SHP77 (cell line): ENCODE data around the gene ATP9B.
"Not testable (repeated sequence)": the region's sequence is repeated elsewhere in the genome, so short reads cannot be mapped to it uniquely, and the experiment has no call there.

Experiments
- DNase-seq, 2 experiments: peaks; one replicate each; lab custom pipeline; 2025; lab: John Stamatoyannopoulos, UW

The ATP9B gene

DNA sequence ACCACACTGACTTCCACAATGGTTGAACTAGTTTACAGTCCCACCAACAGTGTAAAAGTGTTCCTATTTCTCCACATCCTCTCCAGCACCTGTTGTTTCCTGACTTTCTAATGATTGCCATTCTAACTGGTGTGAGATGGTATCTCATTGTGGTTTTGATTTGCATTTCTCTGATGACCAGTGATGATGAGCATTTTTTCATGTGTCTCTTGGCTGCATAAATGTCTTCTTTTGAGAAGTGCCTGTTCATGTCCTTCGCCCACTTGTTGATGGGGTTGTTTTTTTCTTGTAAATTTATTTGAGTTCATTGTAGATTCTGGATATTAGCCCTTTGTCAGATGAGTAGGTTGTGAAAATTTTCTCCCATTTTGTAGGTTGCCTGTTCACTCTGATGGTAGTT is 216.0 kb downstream of the ATP9B start:
- not testable (repeated sequence) for DNase-seq

DNA sequence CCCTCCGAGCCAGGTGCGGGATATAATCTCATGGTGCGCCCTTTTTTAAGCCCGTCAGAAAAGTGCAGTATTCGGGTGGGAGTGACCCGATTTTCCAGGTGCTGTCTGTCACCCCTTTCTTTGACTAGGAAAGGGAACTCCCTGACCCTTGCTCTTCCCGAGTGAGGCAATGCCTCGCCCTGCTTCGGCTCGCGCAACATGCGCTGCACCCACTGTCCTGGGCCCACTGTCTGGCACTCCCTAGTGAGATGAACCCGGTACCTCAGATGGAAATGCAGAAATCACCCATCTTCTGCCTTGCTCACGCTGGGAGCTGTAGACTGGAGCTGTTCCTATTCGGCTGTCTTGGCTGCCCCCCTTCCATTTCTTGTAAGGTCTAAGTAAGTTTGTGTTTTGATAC is 221.2 kb downstream of the ATP9B start:
- not testable (repeated sequence) for DNase-seq

DNA sequence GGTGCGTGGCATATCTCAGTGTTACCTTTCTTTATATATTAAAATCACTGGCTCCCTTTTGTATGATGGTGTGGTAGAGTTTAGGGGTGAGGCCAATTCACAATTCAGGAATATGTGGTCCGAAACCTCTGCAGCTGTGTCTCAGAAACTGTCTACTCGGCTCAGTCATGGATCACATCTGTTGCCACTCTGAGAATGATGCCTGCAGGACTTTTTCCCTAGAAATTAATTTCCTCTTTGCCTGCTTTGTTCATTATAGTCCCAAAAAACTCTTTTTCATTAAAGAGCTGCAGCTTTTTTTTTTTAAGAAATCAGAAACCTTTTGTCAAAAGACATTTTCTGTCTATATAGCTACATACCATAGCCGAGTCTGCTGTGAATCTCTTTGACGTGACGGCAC is 221.7 kb downstream of the ATP9B start:
- DNase-seq: no peak

DNA sequence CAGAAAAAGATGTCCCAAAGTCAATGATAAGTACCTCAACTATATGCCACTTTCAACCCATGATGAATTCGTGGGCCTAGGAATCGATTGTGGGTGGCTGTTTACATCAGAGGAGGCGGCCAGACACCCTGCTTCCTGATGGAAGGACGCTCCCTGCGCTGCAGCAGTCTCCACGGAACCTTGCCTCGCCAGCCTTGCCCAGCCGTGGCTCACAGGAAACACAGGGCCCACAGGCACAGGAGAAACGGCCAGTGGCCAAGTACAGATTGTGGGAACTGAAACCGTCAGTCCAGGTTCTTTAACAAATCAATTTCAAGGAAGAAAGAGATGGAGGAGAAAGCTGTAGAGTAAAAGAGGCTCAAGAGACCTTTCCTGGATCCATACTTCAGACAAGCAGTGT is 225.0 kb downstream of the ATP9B start:
- DNase-seq: no peak

DNA sequence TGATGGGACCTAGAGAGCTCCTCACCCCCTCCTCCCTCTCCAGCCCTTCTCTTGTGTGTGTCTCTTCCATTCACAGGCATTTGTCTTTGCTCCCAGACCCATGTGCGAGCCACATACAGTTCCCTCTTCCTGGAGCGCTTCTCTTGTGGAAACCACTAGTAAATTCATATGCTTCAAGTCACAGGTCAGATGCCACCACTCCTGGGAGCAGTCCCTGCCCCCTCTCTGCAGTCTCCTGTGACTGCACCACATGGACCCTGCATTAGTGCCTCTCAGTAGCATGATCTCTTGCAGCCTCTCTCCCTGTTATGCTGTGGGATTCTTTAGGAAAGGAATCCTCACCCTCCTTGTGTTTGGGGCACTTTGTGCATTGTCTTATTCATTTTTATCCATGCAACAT is 230.1 kb downstream of the ATP9B start:
- DNase-seq: no peak

DNA sequence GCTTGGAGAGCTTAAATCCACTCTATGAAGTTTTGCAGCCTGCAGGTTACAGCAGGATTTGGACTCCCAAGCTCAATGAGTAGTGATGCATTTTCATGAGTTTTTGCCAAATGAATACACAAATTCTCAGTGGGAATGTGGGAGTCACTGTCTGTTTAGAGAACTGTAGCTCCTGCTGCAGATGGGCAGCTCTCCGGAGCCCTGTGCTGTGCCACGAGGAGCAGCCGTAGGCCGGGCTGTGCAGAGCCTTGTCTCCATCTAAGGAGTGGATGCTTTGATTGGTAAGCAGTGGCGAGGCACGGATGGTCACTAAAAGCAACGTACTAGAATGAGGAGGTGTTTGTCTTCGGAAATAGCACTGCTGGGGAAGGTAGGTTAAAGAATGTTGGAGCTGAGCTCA is 230.5 kb downstream of the ATP9B start:
- no peak for DNase-seq

DNA sequence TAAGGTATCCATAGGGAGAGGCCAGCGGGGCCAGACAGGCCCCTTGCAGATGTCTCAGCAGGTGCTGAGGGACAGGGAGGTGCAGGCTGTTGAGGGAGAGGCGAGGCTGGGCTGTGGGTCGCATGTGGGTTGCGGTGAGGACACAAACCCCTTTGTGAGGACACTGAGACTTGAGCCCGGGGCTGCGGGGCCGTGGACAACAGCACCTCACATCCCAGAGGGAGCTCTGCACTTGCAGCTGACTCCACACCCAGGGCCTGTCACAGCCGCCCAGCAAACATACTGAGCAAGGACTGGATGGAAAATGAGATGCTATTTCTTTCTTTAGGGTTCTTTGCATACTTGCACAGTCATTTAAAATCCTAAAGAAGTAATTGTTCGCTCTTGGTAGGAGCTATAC is 231.2 kb downstream of the ATP9B start:
- no peak for DNase-seq

DNA sequence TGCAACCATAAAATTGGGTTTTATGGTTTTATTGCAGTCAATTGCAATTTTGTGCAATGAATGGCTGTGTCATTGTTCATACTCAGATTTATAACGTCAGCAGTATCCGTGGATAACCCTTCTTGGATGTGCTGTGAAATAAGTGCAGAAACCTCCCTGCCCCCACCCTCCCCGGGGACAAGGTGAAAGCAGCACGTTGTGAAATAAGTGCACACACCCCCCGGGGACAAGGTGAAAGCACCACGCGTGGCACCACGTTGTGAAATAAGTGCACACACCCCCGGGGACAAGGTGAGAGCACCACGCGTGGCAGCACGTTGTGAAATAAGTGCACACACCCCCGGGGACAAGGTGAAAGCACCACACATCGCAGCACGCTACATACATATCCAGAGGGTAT is 232.9 kb downstream of the ATP9B start:
- no peak for DNase-seq

DNA sequence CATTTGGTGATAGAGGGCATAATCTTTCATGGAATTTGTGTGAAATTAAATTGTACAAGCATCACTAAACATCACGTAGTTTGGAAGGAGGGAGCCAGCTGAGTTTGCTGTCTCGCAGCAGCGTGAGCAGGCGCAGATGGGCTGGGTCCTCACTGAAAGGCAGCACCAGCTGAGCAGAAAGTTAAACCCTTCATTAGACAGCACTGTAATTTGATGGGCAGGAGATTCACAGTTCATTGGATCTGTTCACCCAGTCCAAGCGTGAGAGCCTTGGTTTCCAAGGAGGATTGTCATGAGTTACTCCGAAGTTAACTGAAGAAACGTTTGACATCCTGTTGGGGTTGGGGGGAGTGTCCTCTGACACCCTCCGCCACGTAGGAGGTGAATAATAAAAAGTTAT is 236.7 kb downstream of the ATP9B start:
- DNase-seq: no peak

DNA sequence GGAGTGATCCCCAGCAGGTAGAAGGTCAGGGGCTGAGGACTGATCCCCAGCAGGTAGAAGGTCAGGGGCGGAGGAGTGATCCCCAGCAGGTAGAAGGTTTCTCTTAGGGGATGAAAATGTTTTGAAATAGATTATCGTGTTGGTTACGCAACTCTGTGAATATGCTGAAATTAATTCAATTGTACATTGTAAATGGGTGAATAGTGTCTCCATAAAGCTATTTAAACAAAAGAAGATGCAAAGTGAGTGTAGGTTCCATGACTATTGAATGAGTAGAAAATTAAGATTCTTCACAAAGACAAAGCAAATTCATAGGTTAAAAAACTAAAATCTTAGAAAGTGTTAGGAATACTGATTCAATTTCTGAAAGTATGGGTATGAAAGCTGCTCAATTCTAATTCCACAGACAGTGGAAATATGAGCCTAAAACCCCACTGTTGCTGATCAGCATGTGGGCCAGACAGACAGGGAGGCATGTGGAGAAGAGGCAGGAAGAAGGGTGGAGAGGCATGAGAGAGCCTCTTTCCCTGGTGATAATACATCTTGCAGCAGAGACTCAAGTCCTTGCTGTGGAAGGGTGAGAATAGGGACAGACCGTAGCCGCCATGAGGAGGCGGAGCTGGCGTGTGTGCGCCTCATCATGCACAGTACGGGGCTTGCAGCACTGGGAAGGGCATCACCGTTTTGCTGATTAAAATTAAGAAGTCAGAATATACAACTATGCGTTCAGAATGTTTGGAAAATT is 240.6 kb downstream of the ATP9B start:
- DNase-seq: no peak

DNA sequence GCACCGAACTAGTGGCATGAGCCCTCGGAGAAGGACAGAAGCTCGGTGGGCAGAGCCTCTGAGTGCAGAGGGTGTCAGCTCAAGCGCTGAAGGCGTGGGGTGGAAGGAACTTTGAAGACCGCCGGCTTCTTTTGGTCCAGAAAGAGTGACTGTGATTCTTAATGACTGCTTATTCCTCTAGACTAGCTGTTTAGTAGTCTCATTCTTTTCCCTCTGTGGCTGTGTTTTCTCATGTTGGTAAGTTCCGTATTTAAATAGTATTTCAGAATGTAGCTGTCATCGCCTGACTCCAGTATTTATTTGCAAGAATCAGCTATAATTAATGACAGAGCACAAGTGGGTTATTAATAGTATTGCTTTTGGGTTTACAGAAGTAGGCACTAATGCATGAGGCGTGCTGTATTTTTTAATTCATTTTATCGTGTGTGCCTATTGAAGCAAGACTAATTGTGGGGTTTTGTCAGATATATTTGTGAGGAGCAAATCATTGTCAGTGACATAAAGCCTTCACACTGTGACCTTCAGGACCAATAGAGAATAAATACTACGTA is 245.7 kb downstream of the ATP9B start:
- no peak for DNase-seq

DNA sequence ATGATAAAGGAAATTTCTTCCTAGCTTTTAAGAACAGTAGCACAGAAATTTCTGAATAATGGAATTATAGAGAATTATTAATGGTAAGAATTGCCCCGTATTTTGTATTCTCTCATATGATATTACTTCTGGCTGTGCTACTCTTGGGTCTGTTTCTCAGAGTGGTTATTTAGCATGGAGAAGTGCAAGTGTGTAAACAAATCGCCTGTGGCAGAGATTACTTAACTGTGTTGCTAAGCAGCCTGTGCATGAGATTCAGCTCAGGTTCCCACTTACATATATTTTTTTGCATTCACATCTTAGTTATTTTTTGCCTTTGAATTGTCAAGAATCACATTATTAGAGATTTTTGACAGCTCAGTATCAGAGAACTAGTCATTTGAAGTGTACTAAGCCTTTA is 246.4 kb downstream of the ATP9B start:
- no peak for DNase-seq

DNA sequence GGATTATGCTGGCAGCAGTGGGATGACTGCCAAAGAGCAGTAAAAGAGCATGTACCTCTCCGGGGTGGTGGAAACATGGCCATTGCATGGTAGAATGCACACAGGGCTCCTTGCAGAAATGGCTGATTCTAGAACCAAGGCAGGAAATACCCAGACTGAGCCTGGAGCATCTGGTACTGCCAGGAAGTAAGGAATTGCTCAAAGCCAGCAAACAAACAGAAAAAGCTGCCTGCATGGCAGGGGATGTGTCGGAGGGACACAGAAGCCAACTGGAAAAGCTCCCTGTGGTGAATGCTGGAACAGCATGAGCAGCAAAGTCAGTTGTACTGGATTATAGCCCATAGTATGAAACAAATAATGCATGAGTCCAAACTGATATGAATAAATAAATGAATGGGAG is 248.5 kb downstream of the ATP9B start:
- DNase-seq: no peak

DNA sequence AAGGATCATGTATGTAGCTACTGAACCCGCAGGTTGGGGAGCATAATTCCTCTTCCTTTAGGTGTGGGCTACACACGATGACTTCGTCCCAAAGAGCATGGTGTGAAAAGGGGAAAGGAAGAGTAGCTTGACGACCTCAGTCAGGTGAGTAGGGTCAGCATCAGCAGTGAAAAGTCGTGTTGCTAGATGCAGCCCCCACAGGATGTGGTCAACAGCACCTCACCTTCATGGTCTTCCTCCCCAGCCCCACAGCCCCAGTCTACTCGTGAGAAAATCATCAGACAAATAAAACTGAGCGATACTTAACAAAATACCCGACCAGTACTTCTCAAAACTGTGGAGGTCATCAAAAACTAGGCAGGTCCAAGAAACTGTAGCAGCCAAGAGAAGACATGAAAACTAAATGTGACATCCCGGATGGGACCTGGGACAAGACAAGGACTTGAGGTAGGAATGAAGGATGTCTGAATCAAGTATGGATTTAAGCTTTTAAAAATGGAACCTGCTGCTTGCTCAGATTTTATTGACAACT is 249.0 kb downstream of the ATP9B start:
- DNase-seq: no peak

DNA sequence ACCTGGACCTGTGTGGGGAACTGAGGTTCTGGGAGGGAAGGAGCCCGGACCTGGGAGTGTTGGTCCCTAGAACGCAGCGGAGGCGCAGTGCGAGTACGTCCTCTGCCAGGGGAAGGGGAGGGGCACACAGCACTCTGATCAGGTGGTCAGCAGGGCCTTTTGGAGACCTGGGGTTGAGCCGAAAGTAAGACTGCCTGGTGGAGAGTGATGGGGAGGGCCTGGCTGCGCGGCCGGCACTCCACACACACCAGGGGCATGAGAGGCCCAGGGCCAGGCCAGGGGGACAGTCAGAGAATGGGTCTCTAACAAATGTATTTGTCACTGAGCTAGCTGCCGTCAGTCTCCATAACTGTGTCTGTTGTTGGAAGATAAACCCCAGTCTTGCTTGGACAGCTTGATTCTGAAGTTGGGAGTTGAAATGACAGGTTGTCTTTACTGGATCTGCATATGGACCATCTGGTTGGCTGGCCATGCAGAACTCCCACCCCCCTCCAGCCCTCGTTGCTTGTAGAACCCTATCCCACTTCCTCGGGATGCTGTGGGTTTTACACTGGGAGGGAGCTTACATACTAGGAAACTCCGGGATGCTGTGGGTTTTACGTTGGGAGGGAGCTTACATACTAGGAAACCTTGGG is 251.1 kb downstream of the ATP9B start:
- DNase-seq: no peak

DNA sequence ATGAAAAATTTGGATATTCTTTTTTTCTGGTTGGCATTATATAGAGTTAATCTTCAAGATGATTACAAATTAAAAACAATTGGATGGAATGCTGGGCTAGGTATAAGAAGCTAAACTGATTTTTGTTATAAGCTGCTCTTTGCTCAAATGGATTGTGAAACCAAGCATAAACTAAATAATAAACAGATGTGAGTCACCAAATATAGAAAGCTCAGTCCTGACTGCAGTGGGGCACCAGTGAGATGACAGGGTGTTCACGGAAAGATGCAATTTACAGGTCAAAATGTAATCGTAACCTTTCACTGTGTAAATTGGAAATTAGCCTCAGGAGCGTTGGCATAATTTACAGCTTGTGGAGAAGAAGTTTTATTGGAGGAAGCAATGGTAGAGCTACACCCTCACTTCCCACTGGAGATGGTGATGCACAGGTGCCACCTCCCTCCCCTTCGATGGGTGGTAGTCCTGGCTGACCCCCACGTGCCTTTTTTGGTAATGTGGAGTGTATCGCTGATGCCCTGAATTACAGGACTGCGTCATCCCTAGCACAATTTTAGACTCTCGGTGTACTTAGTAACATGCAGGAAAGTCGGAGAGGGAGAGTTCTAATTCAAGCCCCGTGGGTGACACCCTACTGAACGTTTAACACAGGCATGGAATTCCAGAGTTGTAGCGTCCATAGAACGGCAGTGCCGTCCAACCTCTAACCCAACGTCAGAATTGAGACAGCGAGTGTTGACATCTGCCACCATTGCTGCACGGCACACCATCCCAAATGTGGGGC is 252.6 kb downstream of the ATP9B start:
- DNase-seq: no peak

DNA sequence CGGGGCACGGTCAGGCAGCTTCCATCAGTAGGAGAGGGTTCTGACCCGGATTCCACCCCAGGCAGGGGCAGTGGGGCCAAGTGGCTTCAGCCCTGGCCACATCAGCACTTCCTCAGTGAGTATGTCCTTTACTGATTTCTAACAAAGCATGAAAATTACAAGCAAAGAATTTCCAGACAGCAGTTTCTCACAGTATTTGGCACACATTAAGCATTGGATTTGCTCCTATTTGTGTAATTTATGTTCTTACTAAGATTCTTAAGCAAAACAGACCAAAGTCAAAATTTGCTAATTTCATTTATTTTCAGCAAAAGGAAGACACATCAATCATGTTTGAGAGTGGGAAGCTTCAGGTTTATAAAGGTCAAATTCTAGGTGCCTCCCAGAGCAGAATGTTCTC is 253.2 kb downstream of the ATP9B start:
- no peak for DNase-seq

DNA sequence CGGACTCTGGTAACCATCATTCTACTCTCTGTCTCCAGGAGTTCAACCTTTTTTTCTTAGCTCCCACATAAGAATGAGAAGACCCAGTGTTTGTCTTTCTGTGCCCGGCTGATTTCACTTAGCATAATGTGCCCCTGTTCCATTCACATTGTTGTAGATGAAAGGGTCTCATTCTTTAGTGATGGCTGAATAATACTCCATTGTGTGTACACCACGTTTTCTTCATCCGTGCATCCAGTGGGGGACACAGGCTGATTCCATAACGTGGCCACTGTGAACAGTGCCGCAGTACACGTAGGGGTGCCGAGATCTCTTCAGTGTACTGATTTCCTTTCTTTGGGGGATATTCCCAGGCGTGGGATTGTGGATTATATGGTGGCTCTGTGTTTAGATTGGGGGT is 254.3 kb downstream of the ATP9B start:
- DNase-seq: no peak

DNA sequence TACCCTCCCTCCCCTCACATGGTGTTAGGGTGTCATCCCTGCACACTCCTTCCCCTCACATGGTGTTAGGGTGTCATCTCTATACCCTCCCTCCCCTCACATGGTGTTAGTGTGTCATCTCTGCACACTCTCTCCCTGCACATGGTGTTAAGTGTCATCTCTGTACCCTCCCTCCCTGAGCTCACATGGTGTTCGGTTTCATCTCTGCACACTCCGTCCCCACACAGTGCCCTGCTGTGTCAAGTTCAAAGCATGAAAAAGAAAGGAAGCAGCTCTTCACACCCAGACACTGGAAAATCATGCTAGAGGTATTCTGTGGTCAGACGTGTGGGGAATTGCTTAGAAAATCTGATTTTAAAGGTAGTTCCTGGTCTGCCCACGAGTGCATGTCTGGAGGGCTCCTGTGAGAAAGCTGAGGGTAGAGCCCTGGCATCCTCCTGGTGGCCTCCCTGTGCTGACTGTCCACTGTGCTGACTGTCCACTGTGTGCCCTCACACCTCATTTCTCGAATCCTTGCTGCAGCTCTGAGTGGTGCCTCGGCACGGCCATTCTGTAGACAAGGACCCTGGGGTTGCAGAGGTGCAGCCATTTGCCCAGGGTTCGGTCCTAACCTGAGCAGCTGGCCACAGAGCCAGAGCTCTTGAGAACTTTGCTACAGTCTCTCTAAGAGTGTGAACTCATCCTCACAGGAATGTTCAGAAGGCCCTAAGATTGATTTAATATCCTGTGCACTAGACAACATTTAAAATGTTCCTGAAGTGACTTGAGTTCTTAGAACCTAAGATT is 257.4 kb downstream of the ATP9B start:
- DNase-seq: no peak

DNA sequence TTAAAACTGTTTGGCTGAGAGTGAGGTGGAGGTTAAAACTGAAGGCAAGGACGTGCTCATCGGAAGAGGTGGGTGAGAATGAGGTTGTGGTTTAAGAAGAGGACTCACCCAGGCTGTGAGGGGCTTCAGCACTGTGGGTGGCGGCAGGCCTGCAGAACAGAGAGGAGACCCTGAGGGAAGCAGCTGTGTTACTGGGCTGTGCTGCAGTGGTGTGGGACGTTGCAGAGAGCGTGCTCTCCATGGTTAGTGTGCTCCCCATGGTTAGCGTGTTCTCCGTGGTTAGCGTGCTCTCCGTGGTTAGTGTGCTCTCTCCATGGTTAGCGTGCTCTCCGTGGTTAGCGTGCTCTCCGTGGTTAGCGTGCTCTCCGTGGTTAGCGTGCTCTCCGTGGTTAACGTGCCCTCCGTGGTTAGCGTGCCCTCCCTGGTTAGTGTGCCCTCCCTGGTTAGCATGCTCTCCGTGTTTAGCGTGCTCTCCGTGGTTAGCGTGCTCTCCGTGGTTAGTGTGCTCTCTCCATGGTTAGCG is 258.1 kb downstream of the ATP9B start:
- no peak for DNase-seq

DNA sequence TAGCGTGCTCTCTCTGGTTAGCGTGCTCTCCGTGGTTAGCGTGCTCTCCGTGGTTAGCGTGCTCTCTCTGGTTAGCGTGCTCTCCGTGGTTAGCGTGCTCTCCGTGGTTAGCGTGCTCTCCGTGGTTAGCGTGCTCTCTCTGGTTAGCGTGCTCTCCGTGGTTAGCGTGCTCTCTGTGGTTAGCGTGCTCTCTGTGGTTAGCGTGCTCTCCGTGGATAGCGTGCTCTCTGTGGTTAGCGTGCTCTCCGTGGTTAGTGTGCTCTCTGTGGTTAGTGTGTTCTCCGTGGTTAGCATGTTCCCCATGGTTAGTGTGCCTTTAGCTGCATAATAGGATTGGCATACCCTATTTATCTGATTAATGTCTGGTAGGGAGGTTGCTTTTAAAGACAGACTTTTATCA is 258.7 kb downstream of the ATP9B start:
- not testable (repeated sequence) for DNase-seq

DNA sequence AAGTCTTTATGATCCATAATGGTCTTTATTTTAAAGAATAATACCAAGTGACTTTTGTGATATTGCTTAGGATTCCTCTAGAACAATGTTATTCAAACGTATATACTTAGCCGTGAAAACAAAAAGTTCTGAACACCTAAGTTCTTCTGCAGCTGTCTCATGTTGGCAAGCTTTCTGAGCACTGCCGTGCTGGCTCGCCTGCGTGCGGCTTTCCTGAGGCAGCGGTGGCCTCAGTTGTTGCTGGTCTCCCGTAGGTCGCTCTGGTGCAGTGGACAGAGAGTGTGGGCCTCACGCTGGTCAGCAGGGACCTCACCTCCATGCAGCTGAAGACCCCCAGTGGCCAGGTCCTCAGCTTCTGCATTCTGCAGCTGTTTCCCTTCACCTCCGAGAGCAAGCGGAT is 259.7 kb downstream of the ATP9B start:
- DNase-seq: no peak
